K562 (cell line): ENCODE data around the gene MAGIX. TPM values are rescaled to one million over a fixed set of nuclear protein-coding genes. Genes with fewer than 3 reads are reported as not detected.
A peak's percentile ranks its signal among the peaks of the same experiment; 100 is the strongest.

Source experiments
- ATF2 ChIP-seq: sonication (generic); formaldehyde crosslinking; IDR thresholded peaks from 2 replicates; pipeline ENCODE4 v1.8.1; 2022; ENCODE audit warnings: missing genetic modification reagents
- CTCFL ChIP-seq: IDR thresholded peaks from 2 replicates; pipeline ENCODE4 v1.6.1; 2011; ENCODE audit warnings: borderline replicate concordance, low read depth, mild to moderate bottlenecking, moderate library complexity, low read length; ENCODE audit not compliant: insufficient read depth, poor library complexity, severe bottlenecking
- DACH1 ChIP-seq: fragments of 450-650 bp; IDR thresholded peaks from 2 replicates; pipeline ENCODE4 v1.6.1; 2018; ENCODE audit not compliant: partially characterized antibody
- KDM1A ChIP-seq, 2 experiments: fragments of 450-650 bp; IDR thresholded peaks; 2 replicates each; pipeline ENCODE4 v1.6.1; 2016; ENCODE audit warnings: mild to moderate bottlenecking in 2 of 2
- PHF20 ChIP-seq: fragments of 450-650 bp; IDR thresholded peaks from 2 replicates; pipeline ENCODE4 v1.6.1; 2018; ENCODE audit not compliant: partially characterized antibody
- ZNF407 ChIP-seq: fragments of 450-650 bp; IDR thresholded peaks from 2 replicates; pipeline ENCODE4 v1.6.1; 2016; ENCODE audit warnings: low read depth
- ZNF561 ChIP-seq: fragments of 450-650 bp; formaldehyde crosslinking; conservative IDR thresholded peaks from 2 replicates; pipeline ENCODE4 v1.4.0; 2020; ENCODE audit warnings: mild to moderate bottlenecking, moderate library complexity
- polyA plus RNA-seq, 8 experiments: library from polyadenylated mRNA; depleted of rRNA in 4 of 8; stranded (reverse) in 5 of 8; unstranded in 3 of 8; fragments of >200 nt; fragmentation: Nextera tagmentation in 2 of 8; fragmentation: Illumina TruSeq in 1 of 8; extraction: Ambion mirVana in 2 of 8; extraction: Trizol in 1 of 8; gene quantifications; 2 replicates each; pipeline versions ENCODE4 v1.2.1 to v1.2.3, GENCODE V29; 2011 to 2014; ENCODE audit warnings: inconsistent platforms in 1 of 8, missing spikeins in 1 of 8
- total RNA-seq, 7 experiments: library from RNA; depleted of rRNA in 6 of 7; stranded (reverse); fragments of >200 nt in 6 of 7; fragmentation: Illumina TruSeq in 2 of 7; extraction: Trizol in 2 of 7; gene quantifications; 2 replicates each; pipeline versions ENCODE4 v1.2.1 to v1.2.3, GENCODE V29; 2011 to 2021; ENCODE audit warnings: low replicate concordance in 1 of 7

Gene MAGIX
- total and polyA plus RNA-seq, 9 of the 15 experiments (the other 6 are each of a cell fraction or from before 2014, with no cell fraction given), result 0.08 to 3.5 (median 0.47) TPM

- TF ChIP-seq ATF2 (no peak), ZNF561 (CRISPR knock-in tag) (no peak), PHF20 (no peak), DACH1 (no peak), ZNF407 (no peak), CTCFL (no peak), KDM1A (IDR thresholded peaks at IDR 0.05) (peak in 1 of 2 experiments; percentile 74; a peak in 2 of 4 replicates)
These were observed 5.2 kb downstream of the MAGIX start (continued) for GRCh38 chrX:49167740-49168108.
